Endothelial cell of umbilical vein (primary cell): ENCODE measurements around the gene PLEKHH3.

ENCODE experiments used
- CTCF ChIP-seq, 2 donors: IDR thresholded peaks; 1 replicate in 1 of 2; 2 replicates in 1 of 2; pipeline ENCODE4 v1.5.1; 2011; ENCODE audit warnings: low read length in 2 of 2, mild to moderate bottlenecking in 2 of 2, moderate library complexity in 2 of 2, control low read depth in 1 of 2, inconsistent platforms in 1 of 2, low read depth in 1 of 2; ENCODE audit not compliant: insufficient read depth in 1 of 2; ENCODE audit errors: extremely low read depth in 1 of 2
- EZH2 ChIP-seq: IDR thresholded peaks from 2 replicates; pipeline ENCODE4 v1.6.1; 2012; ENCODE audit warnings: borderline replicate concordance, low read depth, mild to moderate bottlenecking, moderate library complexity, low read length, inconsistent platforms; ENCODE audit not compliant: severe bottlenecking
- FOS ChIP-seq: IDR thresholded peaks from 2 replicates; pipeline ENCODE4 v1.6.1; 2011; ENCODE audit warnings: mild to moderate bottlenecking, low read length, moderate library complexity, borderline replicate concordance; ENCODE audit not compliant: insufficient read depth
- GATA2 ChIP-seq: IDR thresholded peaks from 2 replicates; pipeline ENCODE4 v1.7.0; 2011; ENCODE audit warnings: low read depth, mild to moderate bottlenecking, moderate library complexity, mixed read lengths, low read length; ENCODE audit not compliant: insufficient read length, insufficient read depth
- JUN ChIP-seq: IDR thresholded peaks from 2 replicates; pipeline ENCODE4 v1.6.1; 2011; ENCODE audit warnings: borderline replicate concordance, low read depth; ENCODE audit not compliant: insufficient read length, insufficient read depth
- MAX ChIP-seq: IDR thresholded peaks from 2 replicates; pipeline ENCODE4 v1.6.1; 2011; ENCODE audit not compliant: insufficient read depth, insufficient read length
- MYC ChIP-seq: IDR thresholded peaks from one replicate; pipeline ENCODE4 v1.6.1; 2011; ENCODE audit warnings: mild to moderate bottlenecking, low read depth, low read length
- POLR2A ChIP-seq: IDR thresholded peaks from 2 replicates; pipeline ENCODE4 v1.6.1; 2012; ENCODE audit warnings: low read depth, mild to moderate bottlenecking, control low read depth, low read length
- POLR2AphosphoS5 ChIP-seq: IDR thresholded peaks from 2 replicates; pipeline ENCODE4 v1.6.1; 2012; ENCODE audit warnings: low read depth, mild to moderate bottlenecking, control low read depth, low read length, moderate library complexity; ENCODE audit not compliant: insufficient read depth

GRCh38 chr17:42697108-42697811 is 20.5 kb upstream of the PLEKHH3 start:
- TF ChIP-seq POLR2AphosphoS5: no peak
- no peak for TF ChIP-seq POLR2A
- no peak for TF ChIP-seq CTCF (IDR thresholded peaks at IDR 0.05; ENCODE audit: extremely low read depth in 1 of 2, insufficient read depth in 1 of 2, low read depth in 1 of 2, low read length in 2 of 2)
- no peak for TF ChIP-seq MYC
- no peak for TF ChIP-seq EZH2
- no peak for TF ChIP-seq MAX
- TF ChIP-seq FOS: no peak
- TF ChIP-seq JUN: no peak
- TF ChIP-seq GATA2: no peak
